ENCODE measurements around the gene ANKRD16. TPM values are rescaled to one million over a fixed set of nuclear protein-coding genes. Genes with fewer than 3 reads are reported as not detected.

Gene ANKRD16
- total and polyA plus RNA-seq, 9 donors = 6.6 to 15.3 (median 9.6) TPM

DNA sequence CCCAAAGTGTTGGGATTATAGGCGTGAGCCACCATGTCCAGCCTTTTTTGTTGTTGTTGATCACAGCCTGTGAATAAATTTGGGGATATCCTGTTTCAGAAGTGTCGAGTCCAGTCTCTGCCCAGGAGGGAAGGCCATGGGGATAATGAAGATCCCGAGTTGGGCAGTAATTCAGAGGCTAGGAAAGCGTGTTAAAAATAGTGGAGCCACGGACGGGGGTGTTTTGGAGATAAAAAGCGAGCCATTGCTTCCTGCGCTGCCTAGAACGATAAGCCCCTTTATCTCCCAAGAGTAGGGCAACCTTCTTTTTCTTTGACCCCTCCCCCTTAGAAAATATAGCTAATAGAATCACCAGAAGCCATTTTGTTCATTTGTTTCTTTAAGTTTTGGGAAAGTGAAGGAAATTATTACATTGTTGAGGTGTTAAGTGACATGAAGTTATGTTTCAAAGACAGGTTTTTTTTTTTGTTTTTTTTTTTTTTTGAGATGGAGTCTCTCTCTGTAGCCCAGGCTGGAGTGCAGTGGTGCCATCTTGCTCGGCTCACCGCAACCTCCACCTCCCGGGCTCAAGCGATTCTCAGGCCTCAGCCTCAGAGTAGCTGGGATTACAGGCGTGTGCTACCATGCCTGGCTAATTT lies 44.3 kb upstream of the ANKRD16 start:
- no peak overlapping the region for H3K27ac ChIP-seq
- H3K4me3 ChIP-seq = no peak overlapping the region
- intact Hi-C loops (cut with DNase I) = no loop called here
- WGBS, 3 donors = 91 to 96% (median 94%) methylated on average over 14 of the region's 14 CpGs
- no peaks in the 10 kb centered on the region for H3K27me3 ChIP-seq
- no peak for DNase-seq
- H3K36me3 ChIP-seq = no peaks in the 10 kb centered on the region
- H3K9me3 ChIP-seq = no peaks in the 10 kb centered on the region
- TF ChIP-seq CTCF (IDR thresholded peaks at IDR 0.05) (no peak), EP300 (IDR thresholded peaks at IDR 0.05) (no peak)
- peaks cover 1% of the 10 kb centered on the region for H3K4me1 ChIP-seq (ENCODE audit: insufficient read depth)

DNA sequence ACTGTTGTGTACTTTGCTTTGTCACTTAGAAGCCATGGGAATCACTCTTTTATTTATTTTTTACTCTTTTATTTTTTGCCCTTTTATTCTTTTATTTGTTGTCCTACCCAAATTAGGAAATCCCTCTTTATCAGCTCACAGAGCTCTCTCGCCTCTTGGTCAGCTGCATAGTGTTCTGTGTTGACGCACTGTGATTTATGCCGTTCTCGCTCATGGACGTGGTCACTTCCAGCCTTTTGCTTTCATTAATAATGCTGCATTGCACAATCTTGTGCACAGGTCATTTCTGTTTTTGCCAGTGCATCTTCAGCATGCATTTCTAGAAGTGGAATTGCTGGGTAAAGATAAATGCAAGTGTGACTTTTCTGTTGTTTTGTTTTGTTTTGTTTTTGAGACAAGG lies 42.7 kb upstream of the ANKRD16 start:
- Histone ChIP-seq H3K36me3 (no peaks in the 10 kb centered on the region), H3K4me1 (ENCODE audit: insufficient read depth) (peaks cover 3% of the 10 kb centered on the region), H3K9me3 (no peaks in the 10 kb centered on the region), H3K27ac (no peak overlapping the region), H3K27me3 (no peaks in the 10 kb centered on the region), H3K4me3 (no peak overlapping the region)
- intact Hi-C loops (cut with DNase I) = no loop called here
- TF ChIP-seq EP300 (IDR thresholded peaks at IDR 0.05) = peak; percentile 96
- TF ChIP-seq POLR2A (IDR thresholded peaks at IDR 0.05) = no peak
- WGBS, 3 donors = 32 to 64% (median 55%) methylated on average over 5 of the region's 5 CpGs
- peak in 2 of 5 donors; percentile 66 to 84 for DNase-seq

DNA sequence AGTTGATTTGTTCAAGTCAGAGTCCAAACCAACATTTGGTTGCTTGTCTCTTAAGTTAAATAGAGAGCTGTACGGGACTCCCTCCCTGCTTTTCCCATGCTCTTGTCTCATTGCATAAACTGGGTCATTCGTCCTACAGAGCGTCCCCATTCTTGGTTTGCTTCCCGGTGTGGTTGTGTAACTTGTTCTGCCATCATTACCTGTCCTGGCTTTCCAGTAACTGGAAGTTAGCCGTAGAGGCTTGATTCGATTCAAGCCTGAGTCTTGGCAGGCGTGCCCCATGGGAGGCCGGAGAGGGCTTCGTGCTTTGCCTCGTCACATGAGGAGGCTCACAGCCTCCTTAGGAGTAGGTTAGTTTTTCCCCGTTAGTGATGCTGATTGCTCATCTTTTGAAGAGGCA lies 40.6 kb upstream of the ANKRD16 start:
- Histone ChIP-seq H3K36me3 (no peaks in the 10 kb centered on the region), H3K27me3 (no peaks in the 10 kb centered on the region), H3K9me3 (no peaks in the 10 kb centered on the region), H3K4me1 (ENCODE audit: insufficient read depth) (peaks cover 3% of the 10 kb centered on the region), H3K27ac (no peak overlapping the region), H3K4me3 (no peak overlapping the region)
- intact Hi-C loops (cut with DNase I) = no loop called here
- TF ChIP-seq POLR2A (IDR thresholded peaks at IDR 0.05) (no peak), EP300 (IDR thresholded peaks at IDR 0.05) (no peak), CTCF (IDR thresholded peaks at IDR 0.05) (no peak)
- no peak for DNase-seq
- WGBS, 3 donors = 88 to 94% (median 94%) methylated on average over 11 of the region's 11 CpGs

DNA sequence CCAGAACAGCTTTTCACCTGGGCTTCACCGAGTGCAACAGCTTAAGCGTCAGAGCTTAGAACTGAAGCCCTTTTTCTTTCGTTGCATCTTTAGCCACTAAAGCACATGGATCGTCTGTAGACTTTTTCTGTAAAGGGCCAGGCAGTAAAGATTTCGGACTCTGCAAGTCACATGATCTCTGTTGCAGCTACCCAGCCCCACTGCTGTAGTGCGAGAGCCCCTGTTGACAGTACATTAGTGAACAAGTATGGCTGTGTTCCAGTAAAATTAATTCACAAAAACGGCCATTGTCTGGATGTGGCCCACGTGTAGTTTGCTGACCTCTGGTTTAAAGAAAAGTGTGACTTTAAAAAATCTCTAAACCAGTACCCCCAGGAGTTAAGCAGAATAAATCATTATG lies 39.7 kb upstream of the ANKRD16 start:
- H3K9me3 ChIP-seq = no peaks in the 10 kb centered on the region
- no peaks in the 10 kb centered on the region for H3K27me3 ChIP-seq
- no peaks in the 10 kb centered on the region for H3K36me3 ChIP-seq
- peaks cover 3% of the 10 kb centered on the region for H3K4me1 ChIP-seq (ENCODE audit: insufficient read depth)
- TF ChIP-seq POLR2A (IDR thresholded peaks at IDR 0.05) (no peak), EP300 (IDR thresholded peaks at IDR 0.05) (no peak), CTCF (IDR thresholded peaks at IDR 0.05) (no peak)
- 76 to 77% (median 76%) methylated on average over 8 of the region's 8 CpGs for WGBS, 3 donors
- H3K27ac ChIP-seq = no peak overlapping the region
- H3K4me3 ChIP-seq = no peak overlapping the region
- intact Hi-C loops (cut with DNase I) = no loop called here
- no peak for DNase-seq

GRCh38 chr10:5927306-5927705 lies 37.6 kb upstream of the ANKRD16 start:
- WGBS, 3 donors = 29 to 47% (median 36%) methylated on average over 8 of the region's 8 CpGs
- H3K27me3 ChIP-seq = no peaks in the 10 kb centered on the region
- H3K36me3 ChIP-seq = no peaks in the 10 kb centered on the region
- DNase-seq = no peak
- H3K27ac ChIP-seq = no peak overlapping the region
- H3K9me3 ChIP-seq = no peaks in the 10 kb centered on the region
- intact Hi-C loops (cut with DNase I) = no loop called here
- peaks cover 3% of the 10 kb centered on the region for H3K4me1 ChIP-seq (ENCODE audit: insufficient read depth)
- no peak for TF ChIP-seq CTCF (IDR thresholded peaks at IDR 0.05)
- no peak for TF ChIP-seq EP300 (IDR thresholded peaks at IDR 0.05)
- no peak for TF ChIP-seq POLR2A (IDR thresholded peaks at IDR 0.05)
- H3K4me3 ChIP-seq = no peak overlapping the region
